HuH-7.5 (cell line): Measurements from ENCODE around the gene FOXK1.

Experiments
- DNase-seq: peaks from one replicate; pipeline ENCODE4 v3.0.0; 2011; ENCODE audit warnings: low spot score

FOXK1 gene

GRCh38 chr7:4819560-4820404, 137.7 kb downstream of the FOXK1 start:
- no peak for DNase-seq

- DNase-seq = no peak
Measured at GRCh38 chr7:4820405-4820966, 138.4 kb downstream of the FOXK1 start.
